ENCODE results near the gene MYRFL.

DNA sequence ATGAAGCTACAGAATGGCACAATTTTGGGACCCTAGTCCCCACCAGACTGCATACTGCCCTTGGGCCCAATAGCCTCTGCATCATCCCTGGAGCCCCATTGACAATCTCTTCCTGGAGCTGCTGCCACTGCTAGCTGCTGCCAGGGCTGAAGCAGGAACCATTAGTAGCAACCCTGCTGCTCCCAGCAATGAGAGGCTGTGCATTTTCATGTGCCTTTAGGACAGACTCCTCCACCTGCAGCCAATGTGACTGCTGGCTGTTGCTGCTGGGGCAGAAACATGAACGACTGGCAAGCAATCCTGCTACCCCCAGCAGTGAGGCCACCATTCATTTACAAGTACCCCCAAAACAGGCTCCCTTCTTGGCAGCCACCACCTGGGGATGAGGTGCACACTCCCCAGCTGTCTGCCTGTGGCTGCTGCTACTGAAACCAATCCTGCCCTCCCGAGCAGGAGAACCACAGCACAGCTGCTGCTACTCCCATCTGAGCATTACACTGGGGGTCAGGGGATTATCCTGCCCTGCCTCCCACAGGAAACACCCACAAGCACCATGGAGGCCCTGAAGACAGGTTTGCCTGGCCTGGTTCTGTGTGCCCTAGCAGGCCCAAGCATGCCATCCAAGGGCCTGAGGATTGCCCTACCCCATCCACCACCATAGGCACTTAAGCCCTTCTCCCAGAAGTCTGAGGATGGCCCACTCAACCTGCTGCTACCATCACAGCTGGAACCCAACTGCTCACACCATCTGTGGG, 181.0 kb downstream of the MYRFL start:
- TF ChIP-seq FOXP4 (CRISPR knock-in tag; IDR thresholded peaks at IDR 0.05) (no peak), PREB (CRISPR knock-in tag; IDR thresholded peaks at IDR 0.05; ENCODE audit: borderline replicate concordance) (no peak), FOXJ3 (CRISPR knock-in tag; IDR thresholded peaks at IDR 0.05; ENCODE audit: borderline replicate concordance) (no peak), CREB1 (CRISPR knock-in tag; IDR thresholded peaks at IDR 0.05) (no peak), SP1 (CRISPR knock-in tag; conservative IDR thresholded peaks at IDR 0.05) (no peak), ZNF121 (CRISPR knock-in tag; IDR thresholded peaks at IDR 0.05) (no peak)
- TF ChIP-seq, protein P1, sequence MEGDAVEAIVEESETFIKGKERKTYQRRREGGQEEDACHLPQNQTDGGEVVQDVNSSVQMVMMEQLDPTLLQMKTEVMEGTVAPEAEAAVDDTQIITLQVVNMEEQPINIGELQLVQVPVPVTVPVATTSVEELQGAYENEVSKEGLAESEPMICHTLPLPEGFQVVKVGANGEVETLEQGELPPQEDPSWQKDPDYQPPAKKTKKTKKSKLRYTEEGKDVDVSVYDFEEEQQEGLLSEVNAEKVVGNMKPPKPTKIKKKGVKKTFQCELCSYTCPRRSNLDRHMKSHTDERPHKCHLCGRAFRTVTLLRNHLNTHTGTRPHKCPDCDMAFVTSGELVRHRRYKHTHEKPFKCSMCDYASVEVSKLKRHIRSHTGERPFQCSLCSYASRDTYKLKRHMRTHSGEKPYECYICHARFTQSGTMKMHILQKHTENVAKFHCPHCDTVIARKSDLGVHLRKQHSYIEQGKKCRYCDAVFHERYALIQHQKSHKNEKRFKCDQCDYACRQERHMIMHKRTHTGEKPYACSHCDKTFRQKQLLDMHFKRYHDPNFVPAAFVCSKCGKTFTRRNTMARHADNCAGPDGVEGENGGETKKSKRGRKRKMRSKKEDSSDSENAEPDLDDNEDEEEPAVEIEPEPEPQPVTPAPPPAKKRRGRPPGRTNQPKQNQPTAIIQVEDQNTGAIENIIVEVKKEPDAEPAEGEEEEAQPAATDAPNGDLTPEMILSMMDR (IDR thresholded peaks at IDR 0.05), result no peak
- TF ChIP-seq, protein P2, sequence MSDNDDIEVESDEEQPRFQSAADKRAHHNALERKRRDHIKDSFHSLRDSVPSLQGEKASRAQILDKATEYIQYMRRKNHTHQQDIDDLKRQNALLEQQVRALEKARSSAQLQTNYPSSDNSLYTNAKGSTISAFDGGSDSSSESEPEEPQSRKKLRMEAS (CRISPR knock-in tag; IDR thresholded peaks at IDR 0.05), result no peak

Measured in WTC11 (cell line).